ENCODE data around the gene HSP90B1. TPM values are rescaled to one million over a fixed set of nuclear protein-coding genes. Genes with fewer than 3 reads are reported as not detected.
A peak's percentile ranks its signal among the peaks of the same experiment; 100 is the strongest.

Gene HSP90B1
- total RNA-seq, 4 donors from 2014 or later, result 213 to 480 (median 250) TPM

- H3K27ac ChIP-seq, result no peak overlapping the region
- 58 to 92% methylated on average over 2 of the region's 2 CpGs for WGBS, 2 donors
Measured at GRCh38 chr12:103986829-103987228, 56.6 kb downstream of the HSP90B1 start.

GRCh38 chr12:103994235-103994634 is 64.0 kb downstream of the HSP90B1 start:
- H3K36me3 ChIP-seq, result peaks cover 0 to 20% (median 2%) of the 10 kb centered on the region in 3 donors
- no peak overlapping the region for H3K4me3 ChIP-seq
- no peaks in the 10 kb centered on the region for H3K27me3 ChIP-seq
- WGBS, 2 donors, result 87 to 89% methylated on average over 4 of the region's 4 CpGs
- H3K4me1 ChIP-seq, result no peaks in the 10 kb centered on the region
- TF ChIP-seq EP300 (IDR thresholded peaks at IDR 0.05) (no peak), CTCF (IDR thresholded peaks at IDR 0.05) (no peak), POLR2A (IDR thresholded peaks at IDR 0.05) (no peak)
- DNase-seq (ENCODE audit: low spot score in 2 of 2), result no peak
- no peaks in the 10 kb centered on the region for H3K9me3 ChIP-seq
- H3K27ac ChIP-seq, result no peak overlapping the region

More at GRCh38 chr12:103986829-103987228, 56.6 kb downstream of the HSP90B1 start:
- no peak overlapping the region for H3K4me3 ChIP-seq
- no peak for DNase-seq (ENCODE audit: low spot score in 2 of 2)
- peaks cover 0 to 2% of the 10 kb centered on the region in 2 donors for H3K27me3 ChIP-seq
- TF ChIP-seq POLR2A (IDR thresholded peaks at IDR 0.05) (no peak), EP300 (IDR thresholded peaks at IDR 0.05) (no peak), CTCF (IDR thresholded peaks at IDR 0.05) (no peak)
- peaks cover 11 to 80% (median 36%) of the 10 kb centered on the region in 3 donors for H3K36me3 ChIP-seq
- no peaks in the 10 kb centered on the region for H3K9me3 ChIP-seq
- no peaks in the 10 kb centered on the region for H3K4me1 ChIP-seq

GRCh38 chr12:103996595-103996994 is 66.4 kb downstream of the HSP90B1 start:
- H3K4me3 ChIP-seq, result no peak overlapping the region
- no peaks in the 10 kb centered on the region for H3K4me1 ChIP-seq
- 96 to 97% methylated on average over 5 of the region's 5 CpGs for WGBS, 2 donors
- DNase-seq (ENCODE audit: low spot score in 2 of 2), result no peak
- no peaks in the 10 kb centered on the region for H3K36me3 ChIP-seq
- TF ChIP-seq CTCF (IDR thresholded peaks at IDR 0.05) (no peak), EP300 (IDR thresholded peaks at IDR 0.05) (no peak), POLR2A (IDR thresholded peaks at IDR 0.05) (no peak)
- no peaks in the 10 kb centered on the region for H3K9me3 ChIP-seq
- no peaks in the 10 kb centered on the region for H3K27me3 ChIP-seq
- no peak overlapping the region for H3K27ac ChIP-seq

DNA sequence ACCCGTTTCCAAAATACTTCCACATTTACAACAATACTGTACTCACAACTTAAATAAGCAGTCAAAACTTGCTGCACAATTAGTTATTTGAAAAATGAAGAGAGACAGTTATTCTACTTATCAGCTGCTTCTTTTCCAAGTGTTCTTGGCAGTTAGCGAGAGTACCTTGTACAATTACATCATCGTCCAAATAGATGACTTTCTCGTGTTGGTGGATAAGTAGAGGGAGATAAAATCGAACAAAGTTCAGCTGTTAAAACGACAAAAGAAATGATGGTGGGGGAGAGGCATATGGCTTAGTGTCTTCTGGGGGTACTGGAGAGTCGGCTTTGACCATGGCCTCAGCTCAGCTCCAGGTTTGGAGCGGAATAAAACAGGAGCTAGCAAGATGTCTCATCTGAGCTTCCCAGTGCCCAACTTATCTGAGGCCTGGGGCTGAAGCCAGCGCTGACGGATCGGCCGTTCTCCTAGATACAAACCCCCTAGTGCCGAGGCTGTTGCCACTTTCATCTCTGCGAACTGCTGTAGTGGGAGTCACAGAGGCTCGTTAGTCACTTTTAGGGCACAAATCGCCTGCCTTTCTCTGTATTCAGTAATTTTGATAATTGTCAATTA is 67.2 kb downstream of the HSP90B1 start:
- DNase-seq (ENCODE audit: low spot score in 2 of 2), result no peak
- WGBS, 2 donors, result 63 to 64% methylated on average over 16 of the region's 16 CpGs
- Histone ChIP-seq H3K36me3 (no peaks in the 10 kb centered on the region), H3K4me1 (no peaks in the 10 kb centered on the region), H3K27me3 (no peaks in the 10 kb centered on the region), H3K27ac (peak overlapping the region in 2 of 4 donors; percentile 18 to 61), H3K4me3 (no peak overlapping the region), H3K9me3 (no peaks in the 10 kb centered on the region)
- no peak for TF ChIP-seq CTCF (IDR thresholded peaks at IDR 0.05)
- no peak for TF ChIP-seq EP300 (IDR thresholded peaks at IDR 0.05)
- TF ChIP-seq POLR2A (IDR thresholded peaks at IDR 0.05), result no peak

Other genes with a start within 250 kb of the HSP90B1 start
- gene NT5DC3, start 89.2 kb upstream of the HSP90B1 start, total RNA-seq, result 10 to 100 TPM; 12.7 to 16.7 (median 16.2) TPM
- gene TDG, start 35.5 kb downstream of the HSP90B1 start, total RNA-seq, result 10 to 100 TPM; 13.7 to 23.7 (median 20.0) TPM
- 10 to 100 TPM; 19.8 to 32.9 (median 26.4) TPM for gene GLT8D2, start 119.8 kb downstream of the HSP90B1 start, total RNA-seq
- gene HCFC2, start 134.1 kb downstream of the HSP90B1 start, total RNA-seq, result 10 to 100 TPM; 20.2 to 33.5 (median 30.6) TPM
- 10 to 100 TPM; 41.6 to 61.4 (median 46.3) TPM for gene NFYB, start 207.8 kb downstream of the HSP90B1 start, total RNA-seq

Data from tibial nerve (tissue), 4 donors.